Muscle layer of duodenum (tissue), 2 donors: ENCODE results near the gene GSK3B.

Experiments
- H3K27ac ChIP-seq: one replicate; pipeline ENCODE4 v1.7.0; 2013; ENCODE audit warnings: mild to moderate bottlenecking, low read length
- H3K27me3 ChIP-seq: one replicate; pipeline ENCODE4 v1.7.0; 2013; ENCODE audit warnings: low read depth, mild to moderate bottlenecking, control low read depth, low read length
- H3K36me3 ChIP-seq, 2 donors: one replicate each; pipeline ENCODE4 v1.7.0; 2013; ENCODE audit warnings: low read length in 2 of 2, control low read depth in 1 of 2, mild to moderate bottlenecking in 1 of 2; ENCODE audit not compliant: insufficient read depth in 2 of 2, control insufficient read depth in 1 of 2
- H3K4me1 ChIP-seq, 2 donors: one replicate each; pipeline ENCODE4 v1.7.0; 2013; ENCODE audit warnings: low read length in 2 of 2, mild to moderate bottlenecking in 2 of 2, control low read depth in 1 of 2, moderate library complexity in 1 of 2; ENCODE audit not compliant: insufficient read depth in 2 of 2, control insufficient read depth in 1 of 2
- H3K4me3 ChIP-seq, 2 donors: one replicate each; pipeline ENCODE4 v1.7.0; 2013; ENCODE audit warnings: low read length in 2 of 2, low read depth in 1 of 2, mild to moderate bottlenecking in 1 of 2
- H3K9me3 ChIP-seq, 2 donors: one replicate each; pipeline ENCODE4 v1.7.0; 2013; ENCODE audit warnings: low read length in 2 of 2, control low read depth in 1 of 2, mild to moderate bottlenecking in 1 of 2; ENCODE audit not compliant: control insufficient read depth in 1 of 2
- donor health status: healthy.

Gene GSK3B

DNA sequence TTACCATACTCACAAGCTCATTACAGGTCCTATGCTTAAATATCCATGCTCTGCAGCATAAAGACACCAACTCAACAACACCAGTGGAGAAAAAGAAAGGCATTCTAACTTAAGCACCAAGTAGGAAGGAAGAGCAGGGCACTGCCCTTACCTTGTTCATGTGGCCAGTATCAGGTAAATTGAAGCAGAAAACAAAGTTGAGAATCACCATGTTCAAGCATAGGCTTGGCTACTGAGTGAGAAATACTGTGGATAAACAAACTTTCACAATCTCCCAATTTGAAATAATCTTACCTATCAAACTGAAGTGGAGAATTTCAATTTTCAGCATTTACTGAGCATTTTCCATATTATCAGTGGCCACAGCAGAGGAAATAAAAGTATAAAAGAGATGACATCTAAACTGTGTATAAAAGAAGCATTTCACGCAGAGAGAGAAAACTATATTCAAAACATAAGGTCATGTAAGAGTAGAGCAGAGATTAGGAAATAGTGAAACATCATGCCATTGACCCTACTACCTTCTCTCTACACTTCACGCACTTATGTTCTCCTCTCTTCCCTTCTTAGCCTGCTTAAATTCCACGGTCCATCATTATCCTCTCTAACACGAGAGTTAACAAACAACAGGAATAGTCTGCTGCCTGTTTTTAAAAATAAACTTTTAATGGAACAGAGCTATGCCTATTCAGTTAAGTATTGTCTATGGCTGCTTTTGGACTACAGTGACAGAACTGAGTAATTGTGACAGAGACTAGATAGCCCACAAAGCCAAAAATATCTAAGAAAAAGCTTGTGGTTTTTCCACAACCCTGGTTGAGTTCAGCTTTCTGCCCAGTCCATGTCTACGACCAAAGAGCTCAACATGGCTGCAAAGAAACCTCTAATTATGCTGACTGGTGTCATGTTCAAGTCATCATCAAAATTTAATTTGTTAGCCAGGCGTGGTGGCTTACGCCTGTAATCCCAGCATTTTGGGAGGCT, 169.8 kb downstream of the GSK3B start:
- Histone ChIP-seq H3K36me3 (peaks cover 5 to 11% of the 10 kb centered on the region in 2 donors), H3K27ac (no peak overlapping the region), H3K4me1 (no peaks in the 10 kb centered on the region), H3K9me3 (peaks cover 0 to 3% of the 10 kb centered on the region in 2 donors), H3K4me3 (no peak overlapping the region), H3K27me3 (no peaks in the 10 kb centered on the region)

DNA sequence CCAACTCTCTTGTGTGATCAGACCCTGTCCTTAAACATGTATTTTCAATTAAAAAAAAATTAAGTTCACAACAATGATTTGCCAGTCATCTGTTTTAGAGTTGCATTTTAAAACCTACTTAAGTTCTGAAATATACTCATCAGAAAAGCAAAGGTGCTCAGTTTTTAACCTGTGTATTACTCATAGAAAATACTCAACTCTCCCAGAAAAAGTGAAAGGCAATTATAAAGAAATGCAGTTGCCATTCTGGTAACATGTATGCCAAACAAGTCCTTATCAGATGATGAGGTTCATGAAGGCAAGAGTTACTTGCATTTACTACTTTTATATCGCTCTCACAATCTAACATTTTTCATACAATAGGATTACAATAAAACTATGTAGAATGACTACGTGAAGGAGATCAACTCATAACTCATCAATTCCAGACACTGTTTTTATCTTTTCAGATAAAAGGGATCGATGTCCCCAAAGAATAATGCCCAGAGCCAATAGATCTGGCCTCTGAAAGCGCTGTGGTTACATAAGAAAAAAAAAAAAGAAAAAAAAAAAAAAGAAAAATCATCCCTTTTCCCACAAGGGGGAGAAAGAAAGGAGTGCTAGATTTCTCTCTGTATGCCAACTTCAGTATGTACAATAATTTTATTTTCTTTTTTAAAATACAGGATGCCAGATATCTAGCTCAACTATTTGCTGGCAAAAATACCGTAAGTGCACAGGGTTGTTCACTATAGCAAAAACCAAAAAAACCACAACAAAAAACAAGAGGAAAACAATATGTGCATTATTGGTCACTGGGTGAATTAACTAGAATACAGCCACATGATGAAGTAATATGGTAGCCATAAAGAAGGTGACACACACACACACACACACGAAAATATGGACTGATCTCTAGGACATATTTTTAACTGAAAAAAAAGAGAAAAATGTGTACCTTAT, 175.0 kb downstream of the GSK3B start:
- Histone ChIP-seq H3K27ac (no peak overlapping the region), H3K36me3 (peaks cover 5 to 15% of the 10 kb centered on the region in 2 donors), H3K4me3 (no peak overlapping the region), H3K9me3 (peaks cover 0 to 3% of the 10 kb centered on the region in 2 donors), H3K4me1 (no peaks in the 10 kb centered on the region), H3K27me3 (no peaks in the 10 kb centered on the region)

DNA sequence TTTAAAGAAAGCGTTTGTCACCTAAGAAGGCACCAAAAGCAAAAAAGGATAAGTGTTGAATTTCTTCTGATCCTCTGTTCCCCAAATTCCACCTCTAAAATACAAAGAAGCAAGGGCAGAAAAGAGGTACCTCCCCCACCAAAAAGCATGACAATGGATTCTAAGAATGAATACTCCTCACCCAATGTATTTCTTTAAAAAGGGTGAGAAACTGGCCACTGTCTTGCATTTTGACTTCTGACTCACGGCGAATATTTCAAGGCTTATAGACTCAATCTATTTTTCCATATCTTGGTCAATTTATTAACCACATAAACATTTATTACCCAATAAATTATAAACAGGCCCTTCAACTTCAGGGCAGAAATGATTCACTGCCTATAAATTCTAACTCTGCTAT, 181.2 kb downstream of the GSK3B start:
- Histone ChIP-seq H3K4me1 (no peaks in the 10 kb centered on the region), H3K4me3 (no peak overlapping the region), H3K36me3 (peaks cover 5 to 17% of the 10 kb centered on the region in 2 donors), H3K27ac (no peak overlapping the region), H3K27me3 (no peaks in the 10 kb centered on the region), H3K9me3 (no peaks in the 10 kb centered on the region)

DNA sequence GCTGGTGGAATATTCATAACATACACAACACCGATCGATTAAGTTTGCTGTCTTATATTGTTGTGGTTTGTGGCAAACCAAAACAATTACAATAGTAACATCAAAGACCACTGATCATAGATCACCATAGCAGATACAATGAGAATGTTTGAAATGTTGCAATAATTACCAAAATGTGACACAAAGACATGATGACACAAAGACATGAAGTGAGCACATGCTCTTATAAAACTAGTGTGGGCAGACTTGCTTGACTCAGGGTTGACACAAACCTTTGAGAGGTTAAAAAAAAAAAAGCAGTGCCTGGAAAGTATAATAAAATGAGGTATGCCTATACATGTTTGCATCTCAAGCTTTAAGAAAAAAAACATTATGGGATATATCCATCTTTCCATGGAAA, 182.0 kb downstream of the GSK3B start:
- H3K4me1 ChIP-seq = no peaks in the 10 kb centered on the region
- H3K27me3 ChIP-seq = no peaks in the 10 kb centered on the region
- no peak overlapping the region for H3K27ac ChIP-seq
- H3K9me3 ChIP-seq = no peaks in the 10 kb centered on the region
- H3K4me3 ChIP-seq = no peak overlapping the region
- peaks cover 5 to 17% of the 10 kb centered on the region in 2 donors for H3K36me3 ChIP-seq

DNA sequence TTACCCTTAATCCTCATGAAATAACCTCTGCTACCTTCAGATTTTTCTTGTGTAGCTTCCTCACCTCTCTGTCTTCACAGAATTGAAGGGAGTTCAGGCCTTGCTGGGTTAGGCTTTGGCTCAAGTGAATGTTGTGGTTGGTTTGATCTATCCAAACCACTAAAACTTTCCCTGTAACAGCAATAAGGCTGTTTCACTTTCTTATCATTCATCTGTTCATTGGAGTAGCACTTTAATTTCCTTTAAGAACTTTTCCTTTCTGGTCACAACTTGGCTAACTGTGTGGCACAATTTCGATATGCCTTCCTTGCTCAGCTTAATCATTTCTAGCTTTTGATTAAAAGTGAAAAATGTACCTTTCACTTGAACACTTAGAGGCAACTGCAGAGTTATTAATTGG, 182.5 kb downstream of the GSK3B start:
- H3K9me3 ChIP-seq = no peaks in the 10 kb centered on the region
- no peaks in the 10 kb centered on the region for H3K4me1 ChIP-seq
- no peak overlapping the region for H3K4me3 ChIP-seq
- no peak overlapping the region for H3K27ac ChIP-seq
- peaks cover 5 to 17% of the 10 kb centered on the region in 2 donors for H3K36me3 ChIP-seq
- H3K27me3 ChIP-seq = no peaks in the 10 kb centered on the region

DNA sequence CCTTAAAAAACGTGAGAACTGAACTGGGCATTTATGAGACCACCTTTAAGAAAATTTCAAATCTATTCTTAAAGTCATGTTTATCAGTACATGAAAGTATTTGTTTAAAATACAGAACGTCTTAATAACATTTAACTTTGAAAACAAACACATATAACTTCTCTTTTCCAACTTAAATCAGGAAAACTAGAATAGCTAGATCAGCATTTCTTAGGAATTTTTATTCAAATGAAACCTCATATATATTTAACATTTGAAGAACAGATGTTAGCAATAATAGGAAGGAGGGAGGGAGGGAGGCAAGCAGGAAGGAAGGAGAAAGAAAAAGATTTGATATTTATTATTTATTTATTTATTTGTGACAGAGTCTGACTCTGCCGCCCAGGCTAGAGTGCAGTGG, 192.2 kb downstream of the GSK3B start:
- no peaks in the 10 kb centered on the region for H3K4me1 ChIP-seq
- no peaks in the 10 kb centered on the region for H3K9me3 ChIP-seq
- no peak overlapping the region for H3K27ac ChIP-seq
- no peaks in the 10 kb centered on the region for H3K27me3 ChIP-seq
- peaks cover 0 to 7% of the 10 kb centered on the region in 2 donors for H3K36me3 ChIP-seq
- H3K4me3 ChIP-seq = no peak overlapping the region

DNA sequence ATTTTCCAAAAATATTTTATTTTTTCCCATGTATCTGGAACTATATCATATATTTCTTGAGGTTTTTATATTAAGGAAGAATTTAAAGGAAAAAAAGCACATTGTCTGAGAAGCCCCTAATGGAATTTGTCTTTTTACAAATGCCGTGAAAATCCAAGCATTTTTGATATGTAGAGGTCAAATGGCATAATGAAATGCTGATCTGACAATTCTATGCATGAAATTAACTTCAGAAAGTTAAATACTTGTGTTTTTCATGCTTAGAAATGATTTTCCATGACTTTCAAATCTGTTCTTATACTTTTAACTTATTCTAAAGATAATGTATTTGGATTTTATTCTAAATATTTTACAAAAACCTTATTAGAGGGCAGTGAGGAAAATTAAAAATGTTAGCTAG, 193.1 kb downstream of the GSK3B start:
- Histone ChIP-seq H3K9me3 (no peaks in the 10 kb centered on the region), H3K4me1 (no peaks in the 10 kb centered on the region), H3K4me3 (no peak overlapping the region), H3K36me3 (peaks cover 0 to 7% of the 10 kb centered on the region in 2 donors), H3K27ac (no peak overlapping the region), H3K27me3 (no peaks in the 10 kb centered on the region)

DNA sequence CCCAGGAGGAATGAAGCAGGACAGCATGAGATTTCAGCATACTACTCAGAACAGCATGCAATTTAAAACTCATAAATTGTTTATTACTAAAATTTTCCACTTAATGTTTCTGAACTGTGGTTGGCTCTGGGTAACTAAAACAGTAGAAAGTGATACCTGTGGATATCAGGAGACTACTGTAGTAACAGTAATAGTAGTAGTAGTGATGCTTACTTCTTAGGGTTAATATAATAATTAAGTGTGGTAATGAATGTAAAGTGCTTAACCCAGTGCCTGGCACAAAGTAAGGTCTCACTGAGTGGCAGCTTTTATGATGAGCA, 195.1 kb downstream of the GSK3B start:
- H3K36me3 ChIP-seq = peaks cover 0 to 7% of the 10 kb centered on the region in 2 donors
- H3K9me3 ChIP-seq = no peaks in the 10 kb centered on the region
- no peak overlapping the region for H3K4me3 ChIP-seq
- H3K27me3 ChIP-seq = no peaks in the 10 kb centered on the region
- no peak overlapping the region for H3K27ac ChIP-seq
- H3K4me1 ChIP-seq = no peaks in the 10 kb centered on the region

DNA sequence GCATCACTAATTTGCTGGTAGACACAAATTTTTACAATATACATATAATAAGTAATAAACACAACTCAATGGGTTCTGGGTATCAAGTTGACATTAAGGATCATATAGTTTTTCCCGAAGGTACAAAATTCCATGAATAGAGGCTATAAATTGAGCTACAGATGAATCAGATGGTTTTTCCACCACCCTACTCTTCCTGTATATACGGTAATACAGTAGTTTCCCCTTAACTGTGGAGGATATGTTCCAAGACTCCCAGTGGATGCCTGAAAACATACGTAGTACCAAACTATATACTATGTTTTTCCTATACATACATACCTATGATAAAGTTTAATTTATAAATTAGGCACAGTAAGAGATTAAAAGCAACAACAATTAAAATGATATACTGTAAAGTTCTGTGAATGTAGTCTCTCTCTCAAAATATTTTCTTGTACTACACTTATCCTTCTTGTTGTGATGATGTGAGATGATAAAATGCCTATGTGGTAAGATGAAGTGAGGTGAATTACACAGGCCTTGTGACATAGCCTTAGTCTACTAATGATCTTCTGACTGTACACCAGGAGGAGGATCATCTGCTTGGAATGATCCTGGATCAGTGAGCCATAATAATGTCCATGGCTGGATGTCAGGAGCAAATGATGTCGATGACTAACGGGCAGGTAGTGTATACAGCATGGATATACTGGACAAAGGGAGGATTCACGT, 195.6 kb downstream of the GSK3B start:
- H3K4me3 ChIP-seq = no peak overlapping the region
- H3K9me3 ChIP-seq = no peaks in the 10 kb centered on the region
- no peaks in the 10 kb centered on the region for H3K4me1 ChIP-seq
- no peaks in the 10 kb centered on the region for H3K27me3 ChIP-seq
- no peak overlapping the region for H3K27ac ChIP-seq
- peaks cover 0 to 7% of the 10 kb centered on the region in 2 donors for H3K36me3 ChIP-seq

DNA sequence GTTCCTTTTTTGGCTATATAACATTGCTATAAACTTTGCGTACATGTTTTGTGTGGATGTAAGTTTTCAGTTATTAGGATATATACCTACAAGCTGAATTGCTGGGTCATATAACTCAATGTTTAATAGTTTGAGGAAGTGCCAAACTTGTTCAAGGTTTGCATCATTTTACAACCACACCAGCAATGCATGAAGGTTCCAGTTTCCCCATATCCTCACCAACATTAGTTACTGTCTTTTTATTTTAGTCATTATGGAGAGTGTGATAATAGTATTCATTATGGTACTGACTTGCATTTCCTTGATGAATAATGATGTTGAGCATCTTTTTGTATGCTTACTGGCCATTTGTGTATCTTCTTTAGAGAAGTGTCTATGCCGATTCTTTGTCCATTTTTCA, 200.1 kb downstream of the GSK3B start:
- Histone ChIP-seq H3K27me3 (no peaks in the 10 kb centered on the region), H3K4me3 (no peak overlapping the region), H3K4me1 (peaks cover 6% of the 10 kb centered on the region in 2 donors), H3K9me3 (peaks cover 0 to 4% of the 10 kb centered on the region in 2 donors), H3K27ac (no peak overlapping the region), H3K36me3 (peaks cover 0 to 4% of the 10 kb centered on the region in 2 donors)

DNA sequence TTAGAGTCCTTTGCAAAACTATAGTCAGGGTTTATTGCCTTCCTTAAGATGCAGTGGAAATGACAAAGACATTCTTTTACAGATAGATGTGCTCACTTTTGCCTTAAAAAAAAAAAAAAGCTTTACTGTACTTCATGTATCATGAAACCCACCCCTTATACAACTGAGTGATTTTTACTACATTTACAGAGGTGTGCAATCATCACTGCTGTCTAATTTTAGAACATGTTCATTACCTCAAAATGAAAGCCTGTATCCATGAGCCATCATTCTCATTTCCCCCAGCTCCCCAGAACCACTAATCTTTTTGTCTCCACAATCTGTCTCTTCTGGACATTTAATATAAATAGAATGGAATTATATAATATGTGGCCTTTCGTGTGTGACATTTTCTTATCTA, 200.5 kb downstream of the GSK3B start:
- H3K27me3 ChIP-seq = no peaks in the 10 kb centered on the region
- H3K4me1 ChIP-seq = peaks cover 6% of the 10 kb centered on the region in 2 donors
- no peak overlapping the region for H3K27ac ChIP-seq
- H3K9me3 ChIP-seq = peaks cover 3 to 9% of the 10 kb centered on the region in 2 donors
- no peak overlapping the region for H3K4me3 ChIP-seq
- peaks cover 0 to 4% of the 10 kb centered on the region in 2 donors for H3K36me3 ChIP-seq
